ENCODE data around the gene WDR73.

The WDR73 gene

GRCh38 chr15:84645997-84646396 is 8.1 kb downstream of the WDR73 start:
- no peak for TF ChIP-seq GATA2 (IDR thresholded peaks at IDR 0.05; ENCODE audit: low read depth, low read length)
- TF ChIP-seq GATA3 (IDR thresholded peaks at IDR 0.05; ENCODE audit: low read depth, low read length), result no peak

DNA sequence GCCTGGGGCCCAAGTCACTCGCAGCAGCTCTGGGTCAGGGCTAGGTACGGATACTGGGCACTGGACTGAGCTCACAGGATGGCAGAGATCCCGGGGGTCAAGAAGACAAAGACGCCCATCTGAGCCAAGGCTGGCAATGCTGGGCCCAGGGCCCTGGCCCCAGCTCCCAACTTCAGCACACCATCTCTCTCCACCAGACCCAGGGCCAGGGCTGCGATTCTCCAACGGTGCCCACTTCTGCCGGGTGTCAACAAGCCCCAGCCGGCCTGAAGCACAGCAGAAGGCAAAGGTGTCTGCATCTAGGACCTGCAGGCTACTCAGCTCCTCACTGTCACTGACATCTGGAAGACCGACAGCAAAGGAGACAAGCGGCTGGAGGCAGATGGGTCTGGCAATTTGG is 8.6 kb downstream of the WDR73 start:
- TF ChIP-seq GATA2 (IDR thresholded peaks at IDR 0.05; ENCODE audit: low read depth, low read length), result no peak
- no peak for TF ChIP-seq GATA3 (IDR thresholded peaks at IDR 0.05; ENCODE audit: low read depth, low read length)

- TF ChIP-seq GATA2 (IDR thresholded peaks at IDR 0.05; ENCODE audit: low read depth, low read length) (no peak), GATA3 (IDR thresholded peaks at IDR 0.05; ENCODE audit: low read depth, low read length) (no peak)
Measured at GRCh38 chr15:84643838-84644237, 10.2 kb downstream of the WDR73 start.

DNA sequence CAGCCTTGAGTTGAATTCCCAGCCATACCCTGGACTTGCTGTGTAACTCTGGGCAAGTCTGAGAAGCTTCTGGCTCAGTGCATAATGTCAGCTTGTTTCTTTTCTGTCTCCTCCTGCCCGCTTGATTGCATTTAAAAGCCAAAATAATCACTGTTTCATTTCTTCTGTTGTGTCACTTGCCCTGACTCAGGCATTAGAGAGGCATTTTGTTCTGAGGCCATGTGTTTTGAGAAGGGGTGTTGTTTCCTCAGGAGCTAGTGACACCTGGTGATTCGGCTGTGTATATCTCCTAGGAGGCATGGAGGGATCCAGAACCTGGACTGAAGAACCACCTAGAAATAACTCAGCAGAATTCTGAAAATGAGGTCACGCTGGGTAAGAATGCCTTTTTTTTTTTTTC is 16.0 kb downstream of the WDR73 start:
- no peak for TF ChIP-seq GATA3 (IDR thresholded peaks at IDR 0.05; ENCODE audit: low read depth, low read length)
- TF ChIP-seq GATA2 (IDR thresholded peaks at IDR 0.05; ENCODE audit: low read depth, low read length), result no peak

DNA sequence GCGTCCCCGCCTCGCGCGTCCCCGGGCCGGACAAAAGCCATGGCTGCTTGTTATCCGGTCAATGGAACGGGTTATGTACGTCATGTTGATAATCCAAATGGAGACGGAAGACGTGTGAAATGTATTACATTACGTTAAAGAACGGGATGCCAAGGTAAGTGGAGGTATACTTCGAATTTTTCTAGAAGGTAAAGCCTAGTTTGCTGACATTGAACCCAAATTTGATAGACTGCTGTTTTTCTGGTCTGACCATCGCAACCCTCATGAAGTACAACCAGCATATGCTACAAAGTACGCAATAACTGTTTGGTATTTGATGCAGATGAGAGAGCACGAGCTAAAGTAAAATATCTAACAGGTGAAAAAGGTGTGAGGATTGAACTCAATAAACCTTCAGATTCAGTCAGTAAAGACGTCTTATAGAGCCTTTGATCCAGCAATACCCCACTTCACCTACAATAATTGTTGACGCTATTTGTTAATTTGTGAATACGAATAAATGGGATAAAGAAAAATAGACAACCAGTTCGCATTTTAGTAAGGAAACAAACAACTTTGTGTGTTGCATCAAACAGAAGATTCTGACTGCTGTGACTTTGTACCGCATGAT is 19.8 kb downstream of the WDR73 start:
- no peak for TF ChIP-seq GATA3 (IDR thresholded peaks at IDR 0.05; ENCODE audit: low read depth, low read length)

- TF ChIP-seq GATA3 (IDR thresholded peaks at IDR 0.05; ENCODE audit: low read depth, low read length), result no peak
- no peak for TF ChIP-seq GATA2 (IDR thresholded peaks at IDR 0.05; ENCODE audit: low read depth, low read length)
Measured at GRCh38 chr15:84633311-84634227, 20.5 kb downstream of the WDR73 start.

- no peak for TF ChIP-seq GATA2 (IDR thresholded peaks at IDR 0.05; ENCODE audit: low read depth, low read length)
- TF ChIP-seq GATA3 (IDR thresholded peaks at IDR 0.05; ENCODE audit: low read depth, low read length), result no peak
Measured at GRCh38 chr15:84631706-84632272, 22.3 kb downstream of the WDR73 start.

DNA sequence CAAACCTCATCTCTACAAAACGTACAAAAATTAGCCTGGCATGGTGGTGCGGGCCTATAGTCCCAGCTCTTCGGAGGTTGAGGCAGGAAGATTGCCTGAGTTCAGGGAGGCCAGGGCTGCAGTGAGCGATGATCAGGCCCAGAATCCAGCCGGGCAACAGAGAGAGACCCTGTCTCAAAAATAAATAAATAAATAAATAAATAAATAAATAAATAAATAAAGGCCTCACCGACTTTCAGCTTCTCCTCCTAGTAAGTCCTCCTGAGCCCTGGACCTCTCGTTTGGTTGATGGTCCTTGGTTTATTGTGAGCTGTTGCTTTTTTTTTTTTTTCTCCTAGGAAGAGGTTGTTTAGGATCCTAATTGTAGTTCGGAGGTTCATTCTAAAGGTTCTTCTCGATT is 25.1 kb downstream of the WDR73 start:
- TF ChIP-seq GATA3 (IDR thresholded peaks at IDR 0.05; ENCODE audit: low read depth, low read length) (no peak), GATA2 (IDR thresholded peaks at IDR 0.05; ENCODE audit: low read depth, low read length) (no peak)

- TF ChIP-seq GATA3 (IDR thresholded peaks at IDR 0.05; ENCODE audit: low read depth, low read length), result no peak
- TF ChIP-seq GATA2 (IDR thresholded peaks at IDR 0.05; ENCODE audit: low read depth, low read length), result no peak
Measured at GRCh38 chr15:84625123-84625522, 29.0 kb downstream of the WDR73 start.

DNA sequence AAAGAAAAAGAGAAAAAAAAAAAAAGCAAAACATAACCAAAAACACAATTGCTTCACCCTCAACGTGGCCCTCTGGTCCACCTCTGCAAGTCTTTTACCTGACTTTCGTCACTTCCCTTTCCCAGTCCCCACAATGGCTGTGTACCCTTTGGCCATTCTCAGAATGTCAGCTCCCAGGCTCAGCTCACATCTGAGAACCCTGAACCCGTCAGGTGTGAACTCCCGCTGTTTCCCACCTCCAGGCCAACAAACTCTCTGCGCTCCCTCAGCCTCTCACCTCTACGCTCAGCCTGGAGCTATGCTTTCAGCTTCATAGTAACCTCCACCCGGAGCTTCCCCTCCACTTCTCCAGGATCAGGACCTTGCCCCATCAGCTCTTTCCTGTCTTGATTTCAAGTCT is 29.7 kb downstream of the WDR73 start:
- TF ChIP-seq GATA3 (IDR thresholded peaks at IDR 0.05; ENCODE audit: low read depth, low read length) (no peak), GATA2 (IDR thresholded peaks at IDR 0.05; ENCODE audit: low read depth, low read length) (no peak)

- TF ChIP-seq GATA3 (IDR thresholded peaks at IDR 0.05; ENCODE audit: low read depth, low read length), result no peak
- no peak for TF ChIP-seq GATA2 (IDR thresholded peaks at IDR 0.05; ENCODE audit: low read depth, low read length)
Measured at GRCh38 chr15:84621358-84621979, 32.6 kb downstream of the WDR73 start.

DNA sequence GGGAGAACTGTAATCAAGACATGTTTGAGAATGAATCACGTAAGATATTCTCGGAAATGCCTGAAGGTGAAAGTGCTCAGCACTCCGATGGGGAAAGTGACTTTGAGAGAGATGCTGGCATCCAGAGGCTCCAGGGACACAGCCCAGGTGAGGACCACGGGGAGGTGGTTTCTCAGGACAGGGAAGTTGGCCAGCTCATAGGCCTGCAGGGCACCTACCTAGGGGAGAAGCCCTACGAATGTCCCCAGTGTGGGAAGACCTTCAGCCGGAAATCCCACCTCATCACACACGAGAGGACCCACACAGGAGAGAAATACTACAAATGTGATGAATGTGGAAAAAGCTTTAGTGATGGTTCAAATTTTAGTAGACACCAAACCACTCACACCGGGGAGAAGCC is 33.5 kb downstream of the WDR73 start:
- TF ChIP-seq GATA2 (IDR thresholded peaks at IDR 0.05; ENCODE audit: low read depth, low read length), result no peak
- no peak for TF ChIP-seq GATA3 (IDR thresholded peaks at IDR 0.05; ENCODE audit: low read depth, low read length)

DNA sequence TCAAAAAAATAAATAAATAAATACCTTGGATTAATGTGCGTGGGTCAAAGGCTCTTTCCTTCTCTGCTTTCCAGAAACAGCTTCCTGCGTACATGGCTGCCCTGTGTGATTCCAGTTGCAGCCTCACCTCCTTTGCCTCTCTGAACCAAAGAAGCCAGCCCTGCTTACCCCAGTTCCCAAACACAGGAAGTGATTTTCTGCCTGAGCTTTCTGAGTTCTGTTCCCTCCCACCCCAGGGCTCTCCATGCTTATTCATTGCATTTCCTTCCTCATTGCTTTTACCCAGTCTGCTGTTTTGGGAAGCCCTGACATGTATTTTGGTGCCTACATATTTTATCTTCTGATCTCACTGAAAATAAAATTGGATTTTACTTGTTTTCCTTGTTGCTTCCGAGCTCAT is 37.8 kb downstream of the WDR73 start:
- TF ChIP-seq GATA2 (IDR thresholded peaks at IDR 0.05; ENCODE audit: low read depth, low read length) (no peak), GATA3 (IDR thresholded peaks at IDR 0.05; ENCODE audit: low read depth, low read length) (no peak)

- TF ChIP-seq GATA2 (IDR thresholded peaks at IDR 0.05; ENCODE audit: low read depth, low read length) (no peak), GATA3 (IDR thresholded peaks at IDR 0.05; ENCODE audit: low read depth, low read length) (no peak)
Measured at GRCh38 chr15:84611631-84612030, 42.5 kb downstream of the WDR73 start.

Data from SH-SY5Y (cell line).